Measurements from ENCODE around the gene PSMA5.

The PSMA5 gene

DNA sequence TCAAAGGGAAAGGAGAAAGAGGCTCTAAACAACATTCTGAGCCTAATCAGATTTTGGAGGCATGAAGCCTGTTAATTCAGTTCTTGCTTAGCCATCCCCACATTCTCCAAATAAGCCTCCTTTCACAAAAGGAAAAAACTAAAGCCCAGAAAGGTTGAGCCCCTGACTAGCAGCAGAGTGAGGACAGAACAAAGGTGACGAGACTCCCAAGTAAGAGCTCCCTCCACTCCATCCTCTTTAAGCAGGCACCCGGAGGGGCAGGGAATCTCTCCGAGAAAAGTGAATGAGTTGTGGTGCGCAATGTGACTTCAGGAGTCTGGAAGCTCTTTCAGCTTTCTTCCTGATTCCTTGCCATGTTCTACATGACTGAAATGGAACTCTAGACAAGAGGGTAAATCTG, 76.1 kb downstream of the PSMA5 start:
- no peak overlapping the region for H3K27ac ChIP-seq

More for the DNA sequence above, 76.1 kb downstream of the PSMA5 start:
- no peak for TF ChIP-seq ZFX (IDR thresholded peaks at IDR 0.05; ENCODE audit: borderline replicate concordance)
- TF ChIP-seq, protein P1, sequence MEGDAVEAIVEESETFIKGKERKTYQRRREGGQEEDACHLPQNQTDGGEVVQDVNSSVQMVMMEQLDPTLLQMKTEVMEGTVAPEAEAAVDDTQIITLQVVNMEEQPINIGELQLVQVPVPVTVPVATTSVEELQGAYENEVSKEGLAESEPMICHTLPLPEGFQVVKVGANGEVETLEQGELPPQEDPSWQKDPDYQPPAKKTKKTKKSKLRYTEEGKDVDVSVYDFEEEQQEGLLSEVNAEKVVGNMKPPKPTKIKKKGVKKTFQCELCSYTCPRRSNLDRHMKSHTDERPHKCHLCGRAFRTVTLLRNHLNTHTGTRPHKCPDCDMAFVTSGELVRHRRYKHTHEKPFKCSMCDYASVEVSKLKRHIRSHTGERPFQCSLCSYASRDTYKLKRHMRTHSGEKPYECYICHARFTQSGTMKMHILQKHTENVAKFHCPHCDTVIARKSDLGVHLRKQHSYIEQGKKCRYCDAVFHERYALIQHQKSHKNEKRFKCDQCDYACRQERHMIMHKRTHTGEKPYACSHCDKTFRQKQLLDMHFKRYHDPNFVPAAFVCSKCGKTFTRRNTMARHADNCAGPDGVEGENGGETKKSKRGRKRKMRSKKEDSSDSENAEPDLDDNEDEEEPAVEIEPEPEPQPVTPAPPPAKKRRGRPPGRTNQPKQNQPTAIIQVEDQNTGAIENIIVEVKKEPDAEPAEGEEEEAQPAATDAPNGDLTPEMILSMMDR (IDR thresholded peaks at IDR 0.05) = no peak

Data from 22Rv1 (cell line).